Heart right ventricle (tissue), 16 donors: ENCODE results near the gene SPRR3. TPM values are rescaled to one million over a fixed set of nuclear protein-coding genes. Genes with fewer than 3 reads are reported as not detected.
"Not testable (repeated sequence)": the region's sequence is repeated elsewhere in the genome, so short reads cannot be mapped to it uniquely, and the experiment has no call there.

Experiments used
- ATAC-seq, 8 donors: fragments of 200-7000 bp; cut with Tn5 transposase; one replicate each; pipeline ENCODE4 v1.9.1; 2020; ENCODE audit warnings: mild to moderate bottlenecking in 8 of 8, moderate library complexity in 8 of 8, moderate number of reproducible peaks in 1 of 8
- DNase-seq, 2 donors: peaks; one replicate each; pipeline ENCODE4 v3.0.0-alpha.2; 2020
- H3K27ac ChIP-seq, 10 donors: fragments of 200-600 bp; sonication (generic) in 2 of 10; one replicate each; pipeline versions ENCODE4 v1.5.0 to v1.8.0; 2020 to 2022; ENCODE audit warnings: mild to moderate bottlenecking in 3 of 10
- H3K27me3 ChIP-seq, 7 donors: fragments of 200-600 bp; one replicate each; pipeline ENCODE4 v1.8.0; 2021 to 2022; ENCODE audit warnings: mild to moderate bottlenecking in 2 of 7
- H3K36me3 ChIP-seq, 9 donors: fragments of 200-600 bp; sonication (generic) in 1 of 9; one replicate each; pipeline versions ENCODE4 v1.5.0 to v1.8.0; 2020 to 2022; ENCODE audit warnings: mild to moderate bottlenecking in 2 of 9
- H3K4me1 ChIP-seq, 9 donors: fragments of 200-600 bp; sonication (generic) in 1 of 9; one replicate each; pipeline versions ENCODE4 v1.5.0 to v1.8.0; 2020 to 2022; ENCODE audit warnings: mild to moderate bottlenecking in 4 of 9
- H3K4me3 ChIP-seq, 10 donors: fragments of 200-600 bp; sonication (generic) in 2 of 10; one replicate each; pipeline versions ENCODE4 v1.5.0 to v1.8.0; 2020 to 2022; ENCODE audit warnings: mild to moderate bottlenecking in 7 of 10, moderate library complexity in 2 of 10
- H3K9me3 ChIP-seq, 11 donors: fragments of 200-600 bp in 10 of 11; sonication (generic) in 2 of 11; one replicate each; pipeline versions ENCODE4 v1.5.0 to v1.8.0; 2013 to 2022; ENCODE audit warnings: mild to moderate bottlenecking in 2 of 11, control low read depth in 1 of 11, moderate library complexity in 1 of 11
- WGBS, 2 donors: extraction: QIAGEN DNeasy Blood & Tissue Kit; methylation state at CpG; one replicate each; pipeline ENCODE4 v1.1.7; 2013; ENCODE audit warnings: inconsistent platforms in 1 of 2; 5-methylcytosine and 5-hydroxymethylcytosine counted together
- intact Hi-C, 10 donors: fragments of 100-400 bp; cut with DNase I; formaldehyde crosslinking; loops; one replicate each; pipeline versions ENCODE4 v1.11.1 to v1.14.2; 2022
- polyA plus RNA-seq, 2 donors: library from polyadenylated mRNA; stranded (reverse); fragments of 200-250 nt; gene quantifications; one replicate each; pipeline ENCODE4 v1.2.3, GENCODE V29; 2013
- total RNA-seq, 10 donors: library from RNA; stranded (reverse); fragmentation: NEBNext Ultra II Directional in 3 of 10; extraction: Animal tissue kit (Norgen Biotek cat#: 25700) in 3 of 10; gene quantifications; one replicate each; pipeline versions ENCODE4 v1.2.1 to v1.2.4, GENCODE V29; 2021 to 2023
- TF ChIP-seq, protein P1 (sequence below), 9 donors: fragments of 200-600 bp; sonication (generic) in 2 of 9; IDR thresholded peaks; one replicate each; pipeline versions ENCODE4 v1.5.0 to v1.8.0; 2021 to 2022; ENCODE audit warnings: antibody characterized with exemption in 9 of 9, mild to moderate bottlenecking in 5 of 9, moderate library complexity in 1 of 9
- donor health status: Arrhythmogenic right ventricular cardiomyopathy.
- donor health status: ischemic (EF 13 %, LVEDD 7.1; RV severe dilation, severe dysfunction).
- donor health status: healthy with polysubstance abuse.
- donor health status: DM: no; HTN: yes; CAD: no.
- donor health status: DM: no; HTN: no; CAD: no.
- donor health status: ischemic (EF 25% LVEDD 6.9; RV normal size, moderate dysfunction).
- donor health status: ischemic (EF 25% LVEDD 5.7; RV mildly dilated, moderate dysfunction).
- donor health status: healthy.
- donor health status: DM: yes; HTN: yes; CAD: no.
- donor health status: Ischemic cardiomyopathy.
- donor health status: ischemic (EF 35%, LVEDD 5.7; RV mildly dilated, moderate dysfunction).
- donor health status: nonischemic (EF 11% LVEDD 7.7; RV severe dilation, severe dysfunction).
- donor health status: DM: yes; HTN: yes; CAD: no.
- donor health status: PGD.
- donor health status: ischemic (EF 29% LVEDD 5.4; RV normal size, mild dysfunction).
- donor health status: nonischemic (EF 23%, LVEDD 6.1; RV moderate dilation, normal function).

The SPRR3 gene
- total and polyA plus RNA-seq, 12 donors = 2.6 TPM; not detected in 11

DNA sequence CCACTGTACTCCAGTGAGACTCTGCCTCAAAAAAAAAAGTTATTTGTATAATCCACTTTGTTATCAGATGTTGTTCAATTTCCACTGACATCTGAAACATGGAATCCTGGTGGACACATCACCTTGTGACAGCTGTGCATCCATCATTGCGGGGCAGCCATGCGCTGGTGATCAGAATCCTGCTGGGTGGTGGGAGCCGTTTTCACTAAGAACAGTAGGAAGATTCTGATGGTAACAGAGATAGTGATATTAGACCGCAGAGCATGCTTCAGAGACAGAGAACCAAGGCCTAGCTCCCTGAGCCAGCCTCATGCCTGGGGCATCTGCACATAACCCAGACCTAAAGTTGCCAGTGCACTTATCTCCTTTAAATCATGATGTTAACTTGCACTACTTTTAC is 3.1 kb upstream of the SPRR3 start:
- peaks cover 0 to 16% (median 3%) of the 10 kb centered on the region in 11 donors for H3K9me3 ChIP-seq
- no peak for ATAC-seq
- no peak overlapping the region for H3K27ac ChIP-seq
- no peaks in the 10 kb centered on the region for H3K27me3 ChIP-seq
- no peak for DNase-seq
- intact Hi-C loops = no loop called here
- TF ChIP-seq, protein P1, sequence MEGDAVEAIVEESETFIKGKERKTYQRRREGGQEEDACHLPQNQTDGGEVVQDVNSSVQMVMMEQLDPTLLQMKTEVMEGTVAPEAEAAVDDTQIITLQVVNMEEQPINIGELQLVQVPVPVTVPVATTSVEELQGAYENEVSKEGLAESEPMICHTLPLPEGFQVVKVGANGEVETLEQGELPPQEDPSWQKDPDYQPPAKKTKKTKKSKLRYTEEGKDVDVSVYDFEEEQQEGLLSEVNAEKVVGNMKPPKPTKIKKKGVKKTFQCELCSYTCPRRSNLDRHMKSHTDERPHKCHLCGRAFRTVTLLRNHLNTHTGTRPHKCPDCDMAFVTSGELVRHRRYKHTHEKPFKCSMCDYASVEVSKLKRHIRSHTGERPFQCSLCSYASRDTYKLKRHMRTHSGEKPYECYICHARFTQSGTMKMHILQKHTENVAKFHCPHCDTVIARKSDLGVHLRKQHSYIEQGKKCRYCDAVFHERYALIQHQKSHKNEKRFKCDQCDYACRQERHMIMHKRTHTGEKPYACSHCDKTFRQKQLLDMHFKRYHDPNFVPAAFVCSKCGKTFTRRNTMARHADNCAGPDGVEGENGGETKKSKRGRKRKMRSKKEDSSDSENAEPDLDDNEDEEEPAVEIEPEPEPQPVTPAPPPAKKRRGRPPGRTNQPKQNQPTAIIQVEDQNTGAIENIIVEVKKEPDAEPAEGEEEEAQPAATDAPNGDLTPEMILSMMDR (IDR thresholded peaks at IDR 0.05) = no peak
- WGBS, 2 donors = 70 to 76% methylated on average over 4 of the region's 4 CpGs
- no peaks in the 10 kb centered on the region for H3K4me1 ChIP-seq
- no peak overlapping the region for H3K4me3 ChIP-seq
- no peaks in the 10 kb centered on the region for H3K36me3 ChIP-seq

DNA sequence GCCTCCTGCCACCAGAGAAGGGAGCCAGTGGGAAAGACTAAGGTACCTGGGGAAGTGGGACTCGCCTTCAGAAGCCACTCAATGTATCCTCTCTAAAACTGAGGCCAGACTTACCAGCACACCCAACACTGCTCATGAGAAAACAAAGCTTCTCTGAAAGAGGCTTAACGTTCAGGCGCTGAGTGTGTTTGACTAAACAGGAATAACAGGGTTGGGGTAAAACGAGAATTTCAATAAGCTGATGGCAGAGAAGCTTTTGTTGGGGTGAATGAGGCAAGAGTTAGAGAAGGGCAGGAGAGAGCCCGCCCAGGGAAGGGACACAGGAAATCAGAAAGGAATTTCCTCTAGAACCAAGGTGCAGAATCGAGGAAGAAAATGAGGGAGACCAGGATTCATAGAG is 1.7 kb upstream of the SPRR3 start:
- 68 to 72% methylated on average over 6 of the region's 6 CpGs for WGBS, 2 donors
- Histone ChIP-seq H3K27ac (no peak overlapping the region), H3K4me1 (no peaks in the 10 kb centered on the region), H3K36me3 (no peaks in the 10 kb centered on the region), H3K4me3 (no peak overlapping the region), H3K27me3 (no peaks in the 10 kb centered on the region), H3K9me3 (peaks cover 0 to 14% (median 3%) of the 10 kb centered on the region in 11 donors)
- intact Hi-C loops = no loop called here
- no peak for ATAC-seq
- no peak for DNase-seq
- TF ChIP-seq, protein P1 (IDR thresholded peaks at IDR 0.05) = no peak

DNA sequence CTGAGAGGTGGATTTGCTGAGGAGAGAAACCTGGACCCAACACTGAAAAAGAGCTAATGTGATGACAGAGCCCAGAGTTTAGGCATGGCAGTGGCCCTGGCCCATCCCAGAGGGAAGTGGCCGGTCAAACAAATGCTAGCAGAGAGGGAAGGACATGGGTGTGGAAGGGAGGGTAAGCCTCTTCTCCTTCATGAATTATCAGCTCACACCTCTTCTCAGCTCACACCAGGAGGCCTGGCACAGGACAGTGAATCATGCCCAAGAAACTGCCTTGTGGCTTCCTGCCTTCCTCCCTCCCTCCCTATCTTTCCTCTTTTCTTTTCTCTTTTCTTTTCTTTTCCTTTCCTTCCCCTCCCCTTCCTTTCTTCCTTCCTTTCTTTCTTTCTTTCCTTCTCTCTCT is 1.3 kb upstream of the SPRR3 start:
- intact Hi-C loops = no loop called here
- Histone ChIP-seq H3K27ac (no peak overlapping the region), H3K4me3 (no peak overlapping the region), H3K9me3 (peaks cover 0 to 9% (median 3%) of the 10 kb centered on the region in 11 donors), H3K27me3 (no peaks in the 10 kb centered on the region), H3K36me3 (no peaks in the 10 kb centered on the region), H3K4me1 (no peaks in the 10 kb centered on the region)
- 80 to 89% methylated on average over 1 of the region's 1 CpG for WGBS, 2 donors
- ATAC-seq (no peak), DNase-seq (no peak)
- TF ChIP-seq, protein P1 (IDR thresholded peaks at IDR 0.05) = no peak

DNA sequence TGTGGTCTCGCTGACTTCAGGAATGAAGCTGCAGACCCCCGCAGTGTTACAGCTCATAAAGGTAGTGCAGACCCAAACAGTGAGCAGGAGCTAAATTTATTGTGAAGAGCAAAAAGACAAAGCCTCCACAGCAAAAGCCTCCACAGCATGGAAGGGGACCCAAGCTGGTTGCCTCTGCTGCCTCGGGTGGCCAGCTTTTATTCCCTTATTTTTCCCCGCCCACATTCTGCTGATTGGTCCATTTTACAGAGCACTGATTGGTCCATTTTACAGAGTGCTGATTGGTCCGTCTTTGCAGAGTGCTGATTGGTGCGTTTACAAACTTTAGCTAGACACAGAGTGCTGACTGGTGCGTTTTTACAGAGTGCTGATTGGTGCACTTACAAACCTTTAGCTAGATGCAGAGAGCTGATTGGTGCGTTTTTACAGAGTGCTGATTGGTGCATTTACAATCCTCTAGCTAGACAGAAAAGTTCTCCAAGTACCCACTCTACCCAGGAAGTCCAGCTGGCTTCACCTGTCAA is 9.7 kb downstream of the SPRR3 start:
- DNase-seq, H3K4me3 ChIP-seq, H3K36me3 ChIP-seq, H3K27me3 ChIP-seq, H3K27ac ChIP-seq, H3K9me3 ChIP-seq, intact Hi-C loops, H3K4me1 ChIP-seq, ATAC-seq: not testable (repeated sequence)
- WGBS, 2 donors = 78 to 81% methylated on average over 8 of the region's 8 CpGs

DNA sequence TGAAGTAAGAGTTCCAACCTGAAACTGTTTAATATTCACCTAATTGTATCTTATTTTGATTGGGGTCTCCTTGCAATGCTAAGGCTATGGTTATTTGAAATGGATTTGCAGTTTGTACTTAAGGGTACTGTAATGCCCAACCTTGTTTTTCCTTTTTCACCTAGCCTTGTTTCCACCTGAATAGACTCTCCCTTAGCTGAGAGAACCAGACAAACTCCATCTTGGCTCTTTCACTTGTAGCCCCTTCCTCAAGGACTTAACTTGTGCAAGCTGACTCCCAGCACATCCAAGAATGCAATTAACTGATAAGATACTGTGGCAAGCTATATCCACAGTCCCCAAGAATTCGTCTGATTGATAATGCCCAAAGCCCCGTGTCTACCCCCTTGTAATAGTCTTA is 20.3 kb downstream of the SPRR3 start:
- H3K27me3 ChIP-seq, H3K4me1 ChIP-seq, ATAC-seq, DNase-seq, intact Hi-C loops, H3K36me3 ChIP-seq, H3K27ac ChIP-seq, H3K4me3 ChIP-seq, H3K9me3 ChIP-seq: not testable (repeated sequence)
- 5% methylated on average over 2 of the region's 2 CpGs for WGBS, 2 donors

DNA sequence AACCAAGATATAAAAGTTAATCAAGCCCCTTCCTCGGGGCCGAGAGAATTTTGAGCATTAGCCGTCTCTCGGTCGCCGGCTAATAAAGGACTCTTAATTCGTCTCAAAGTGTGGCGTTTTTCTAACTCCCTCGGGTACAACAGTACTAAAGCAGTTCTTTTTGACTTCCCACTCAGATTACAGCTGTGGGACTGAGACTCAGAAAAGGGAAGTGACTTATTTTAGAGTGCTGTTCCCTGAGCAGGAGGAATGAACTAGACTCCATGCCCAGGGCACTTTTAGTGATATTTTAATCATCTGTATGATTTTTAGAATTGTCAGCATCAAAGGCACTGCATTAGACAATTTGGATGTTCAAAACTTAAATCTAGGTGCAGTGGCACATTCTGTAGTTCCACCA is 20.8 kb downstream of the SPRR3 start:
- H3K36me3 ChIP-seq, H3K27ac ChIP-seq, ATAC-seq, H3K9me3 ChIP-seq, H3K4me3 ChIP-seq, H3K4me1 ChIP-seq, intact Hi-C loops, H3K27me3 ChIP-seq, DNase-seq: not testable (repeated sequence)
- 38 to 50% methylated on average over 9 of the region's 9 CpGs for WGBS, 2 donors
